Measurements from ENCODE around the gene OXSR1.
A peak's percentile ranks its signal among the peaks of the same experiment; 100 is the strongest.

The OXSR1 gene

GRCh38 chr3:38141952-38142273, 23.4 kb upstream of the OXSR1 start:
- H3K79me1 ChIP-seq (ENCODE audit: low read depth, low read length) = peaks cover 2% of the 10 kb centered on the region
- peaks cover 0 to 11% of the 10 kb centered on the region in 2 donors for H3K36me3 ChIP-seq (replicated peaks in 1 of 2; ENCODE audit: control insufficient read depth in 2 of 2, insufficient read depth in 2 of 2, low read length in 2 of 2)
- no peak overlapping the region for H3K27ac ChIP-seq (replicated peaks; ENCODE audit: low read length)
- H3K4me1 ChIP-seq (ENCODE audit: control insufficient read depth in 2 of 2, insufficient read depth in 1 of 2, low read depth in 1 of 2, low read length in 2 of 2) = peaks cover 3 to 16% of the 10 kb centered on the region in 2 donors
- WGBS, 2 donors (ENCODE audit: extremely low coverage in 2 of 2, insufficient read length in 2 of 2, insufficient replicate concordance in 1 of 2) = no CpG with 5 or more reads among the region's 2 CpGs
- no peak overlapping the region for H2AFZ ChIP-seq (ENCODE audit: low read length)
- no peak overlapping the region for H2AK5ac ChIP-seq (ENCODE audit: low read depth, low read length)
- H3K4me3 ChIP-seq (ENCODE audit: low read length in 2 of 2) = no peak overlapping the region
- no peak overlapping the region for H2BK5ac ChIP-seq (ENCODE audit: low read length)
- H3K18ac ChIP-seq (ENCODE audit: low read length) = no peak overlapping the region
- peaks cover 0 to 39% (median 0%) of the 10 kb centered on the region in 3 experiments for H3K27me3 ChIP-seq (ENCODE audit: control insufficient read depth in 3 of 3, insufficient read depth in 3 of 3, low read depth in 1 of 3, low read length in 3 of 3)
- no peak overlapping the region for H3K9ac ChIP-seq (ENCODE audit: low read depth, low read length, poor library complexity)
- no peak overlapping the region for H3K14ac ChIP-seq (ENCODE audit: low read length)
- DNase-seq (ENCODE audit: low spot score) = no peak
- H3K4ac ChIP-seq (ENCODE audit: low read length) = no peak overlapping the region
- H3K23ac ChIP-seq (ENCODE audit: low read depth, low read length, poor library complexity) = peak overlapping the region; percentile 27
- no peak overlapping the region for H4K8ac ChIP-seq (ENCODE audit: low read depth, low read length)
- no peak overlapping the region for H3K4me2 ChIP-seq (ENCODE audit: insufficient read depth, low read length, poor library complexity, severe bottlenecking)
- H2BK12ac ChIP-seq (ENCODE audit: low read length) = no peak overlapping the region
- H4K91ac ChIP-seq (ENCODE audit: low read depth, low read length, poor library complexity) = no peak overlapping the region
- peaks cover 2 to 3% of the 10 kb centered on the region in 2 donors for H3K9me3 ChIP-seq (replicated peaks in 1 of 2; ENCODE audit: control insufficient read depth in 2 of 2, insufficient read depth in 1 of 2, low read depth in 1 of 2, low read length in 2 of 2)
- H2BK120ac ChIP-seq (ENCODE audit: low read depth, low read length) = no peak overlapping the region
- H2BK15ac ChIP-seq (ENCODE audit: low read length) = no peak overlapping the region

GRCh38 chr3:38142959-38143358, 22.4 kb upstream of the OXSR1 start:
- Histone ChIP-seq H2BK12ac (ENCODE audit: low read length) (no peak overlapping the region), H2AK5ac (ENCODE audit: low read depth, low read length) (no peak overlapping the region), H3K14ac (ENCODE audit: low read length) (no peak overlapping the region), H3K79me1 (ENCODE audit: low read depth, low read length) (peaks cover 2% of the 10 kb centered on the region), H3K4me2 (ENCODE audit: insufficient read depth, low read length, poor library complexity, severe bottlenecking) (no peak overlapping the region), H2BK120ac (ENCODE audit: low read depth, low read length) (no peak overlapping the region), H2BK5ac (ENCODE audit: low read length) (no peak overlapping the region), H3K4ac (ENCODE audit: low read length) (no peak overlapping the region), H2AFZ (ENCODE audit: low read length) (no peak overlapping the region), H2BK15ac (ENCODE audit: low read length) (no peak overlapping the region), H3K4me3 (ENCODE audit: low read length in 2 of 2) (no peak overlapping the region), H3K23ac (ENCODE audit: low read depth, low read length, poor library complexity) (no peak overlapping the region), H3K9ac (ENCODE audit: low read depth, low read length, poor library complexity) (no peak overlapping the region), H3K18ac (ENCODE audit: low read length) (no peak overlapping the region), H3K27me3 (ENCODE audit: control insufficient read depth in 3 of 3, insufficient read depth in 3 of 3, low read depth in 1 of 3, low read length in 3 of 3) (peaks cover 0 to 39% (median 0%) of the 10 kb centered on the region in 3 experiments), H3K4me1 (ENCODE audit: control insufficient read depth in 2 of 2, insufficient read depth in 1 of 2, low read depth in 1 of 2, low read length in 2 of 2) (peaks cover 0 to 12% of the 10 kb centered on the region in 2 donors), H4K8ac (ENCODE audit: low read depth, low read length) (no peak overlapping the region), H3K9me3 (replicated peaks in 1 of 2; ENCODE audit: control insufficient read depth in 2 of 2, insufficient read depth in 1 of 2, low read depth in 1 of 2, low read length in 2 of 2) (peaks cover 3% of the 10 kb centered on the region in 2 donors), H3K27ac (replicated peaks; ENCODE audit: low read length) (no peak overlapping the region), H4K91ac (ENCODE audit: low read depth, low read length, poor library complexity) (no peak overlapping the region), H3K36me3 (replicated peaks in 1 of 2; ENCODE audit: control insufficient read depth in 2 of 2, insufficient read depth in 2 of 2, low read length in 2 of 2) (peaks cover 0 to 11% of the 10 kb centered on the region in 2 donors)
- no CpG with 5 or more reads among the region's 1 CpG for WGBS, 2 donors (ENCODE audit: extremely low coverage in 2 of 2, insufficient read length in 2 of 2, insufficient replicate concordance in 1 of 2)
- DNase-seq (ENCODE audit: low spot score) = no peak

GRCh38 chr3:38143511-38143910, 21.8 kb upstream of the OXSR1 start:
- peaks cover 3% of the 10 kb centered on the region in 2 donors for H3K9me3 ChIP-seq (replicated peaks in 1 of 2; ENCODE audit: control insufficient read depth in 2 of 2, insufficient read depth in 1 of 2, low read depth in 1 of 2, low read length in 2 of 2)
- peaks cover 0 to 11% of the 10 kb centered on the region in 2 donors for H3K36me3 ChIP-seq (replicated peaks in 1 of 2; ENCODE audit: control insufficient read depth in 2 of 2, insufficient read depth in 2 of 2, low read length in 2 of 2)
- no peak overlapping the region for H4K91ac ChIP-seq (ENCODE audit: low read depth, low read length, poor library complexity)
- no peak overlapping the region for H2BK12ac ChIP-seq (ENCODE audit: low read length)
- no peak overlapping the region for H2AK5ac ChIP-seq (ENCODE audit: low read depth, low read length)
- peaks cover 2% of the 10 kb centered on the region for H3K79me1 ChIP-seq (ENCODE audit: low read depth, low read length)
- WGBS, 2 donors (ENCODE audit: extremely low coverage in 2 of 2, insufficient read length in 2 of 2, insufficient replicate concordance in 1 of 2) = no CpG with 5 or more reads among the region's 3 CpGs
- no peak overlapping the region for H3K4ac ChIP-seq (ENCODE audit: low read length)
- H3K27ac ChIP-seq (replicated peaks; ENCODE audit: low read length) = no peak overlapping the region
- H3K23ac ChIP-seq (ENCODE audit: low read depth, low read length, poor library complexity) = no peak overlapping the region
- peaks cover 0 to 39% (median 0%) of the 10 kb centered on the region in 3 experiments for H3K27me3 ChIP-seq (ENCODE audit: control insufficient read depth in 3 of 3, insufficient read depth in 3 of 3, low read depth in 1 of 3, low read length in 3 of 3)
- no peak overlapping the region for H2AFZ ChIP-seq (ENCODE audit: low read length)
- H4K8ac ChIP-seq (ENCODE audit: low read depth, low read length) = no peak overlapping the region
- no peak overlapping the region for H3K4me3 ChIP-seq (ENCODE audit: low read length in 2 of 2)
- no peak overlapping the region for H3K4me2 ChIP-seq (ENCODE audit: insufficient read depth, low read length, poor library complexity, severe bottlenecking)
- H2BK120ac ChIP-seq (ENCODE audit: low read depth, low read length) = no peak overlapping the region
- peaks cover 0 to 9% of the 10 kb centered on the region in 2 donors for H3K4me1 ChIP-seq (ENCODE audit: control insufficient read depth in 2 of 2, insufficient read depth in 1 of 2, low read depth in 1 of 2, low read length in 2 of 2)
- no peak for DNase-seq (ENCODE audit: low spot score)
- no peak overlapping the region for H2BK15ac ChIP-seq (ENCODE audit: low read length)
- no peak overlapping the region for H3K9ac ChIP-seq (ENCODE audit: low read depth, low read length, poor library complexity)
- H3K18ac ChIP-seq (ENCODE audit: low read length) = no peak overlapping the region
- no peak overlapping the region for H3K14ac ChIP-seq (ENCODE audit: low read length)
- no peak overlapping the region for H2BK5ac ChIP-seq (ENCODE audit: low read length)

GRCh38 chr3:38146504-38146903, 18.8 kb upstream of the OXSR1 start:
- H3K36me3 ChIP-seq (replicated peaks in 1 of 2; ENCODE audit: control insufficient read depth in 2 of 2, insufficient read depth in 2 of 2, low read length in 2 of 2) = peaks cover 0 to 6% of the 10 kb centered on the region in 2 donors
- H4K91ac ChIP-seq (ENCODE audit: low read depth, low read length, poor library complexity) = no peak overlapping the region
- H3K79me1 ChIP-seq (ENCODE audit: low read depth, low read length) = no peaks in the 10 kb centered on the region
- no peak overlapping the region for H3K4me3 ChIP-seq (ENCODE audit: low read length in 2 of 2)
- no peak overlapping the region for H3K4ac ChIP-seq (ENCODE audit: low read length)
- no peak overlapping the region for H2BK15ac ChIP-seq (ENCODE audit: low read length)
- no peaks in the 10 kb centered on the region for H3K4me1 ChIP-seq (ENCODE audit: control insufficient read depth in 2 of 2, insufficient read depth in 1 of 2, low read depth in 1 of 2, low read length in 2 of 2)
- no peak overlapping the region for H3K23ac ChIP-seq (ENCODE audit: low read depth, low read length, poor library complexity)
- H4K8ac ChIP-seq (ENCODE audit: low read depth, low read length) = no peak overlapping the region
- H3K18ac ChIP-seq (ENCODE audit: low read length) = no peak overlapping the region
- no CpG with 5 or more reads among the region's 2 CpGs for WGBS, 2 donors (ENCODE audit: extremely low coverage in 2 of 2, insufficient read length in 2 of 2, insufficient replicate concordance in 1 of 2)
- H3K27me3 ChIP-seq (ENCODE audit: control insufficient read depth in 3 of 3, insufficient read depth in 3 of 3, low read depth in 1 of 3, low read length in 3 of 3) = peaks cover 0 to 12% (median 0%) of the 10 kb centered on the region in 3 experiments
- H2BK5ac ChIP-seq (ENCODE audit: low read length) = no peak overlapping the region
- no peak overlapping the region for H3K9ac ChIP-seq (ENCODE audit: low read depth, low read length, poor library complexity)
- no peak overlapping the region for H2AFZ ChIP-seq (ENCODE audit: low read length)
- no peak overlapping the region for H3K4me2 ChIP-seq (ENCODE audit: insufficient read depth, low read length, poor library complexity, severe bottlenecking)
- no peak overlapping the region for H2BK12ac ChIP-seq (ENCODE audit: low read length)
- H3K14ac ChIP-seq (ENCODE audit: low read length) = no peak overlapping the region
- peaks cover 3% of the 10 kb centered on the region in 2 donors for H3K9me3 ChIP-seq (replicated peaks in 1 of 2; ENCODE audit: control insufficient read depth in 2 of 2, insufficient read depth in 1 of 2, low read depth in 1 of 2, low read length in 2 of 2)
- no peak overlapping the region for H2BK120ac ChIP-seq (ENCODE audit: low read depth, low read length)
- no peak overlapping the region for H2AK5ac ChIP-seq (ENCODE audit: low read depth, low read length)
- H3K27ac ChIP-seq (replicated peaks; ENCODE audit: low read length) = no peak overlapping the region
- no peak for DNase-seq (ENCODE audit: low spot score)
